Testis (tissue), 2 donors: ENCODE measurements around the gene OR2B6.

Experiments
- CTCF ChIP-seq, 3 experiments: fragments of 450-650 bp in 2 of 3; fragments of 200-600 bp in 1 of 3; sonication (generic) in 1 of 3; IDR thresholded peaks; one replicate each; pipeline ENCODE4 v1.5.1; 2016 to 2019; ENCODE audit warnings: antibody characterized with exemption in 3 of 3, mild to moderate bottlenecking in 2 of 3, moderate library complexity in 1 of 3
- POLR2A ChIP-seq: fragments of 450-650 bp; IDR thresholded peaks from one replicate; pipeline ENCODE4 v1.6.1; 2017; ENCODE audit warnings: antibody characterized with exemption, mild to moderate bottlenecking, moderate library complexity

- TF ChIP-seq POLR2A: no peak
- no peak for TF ChIP-seq CTCF (IDR thresholded peaks at IDR 0.05)
These were observed 9.9 kb downstream of the OR2B6 start for GRCh38 chr6:27966816-27967426.
